CD4-positive, alpha-beta T cell treated with Interleukin-17A for 4 hours (primary cell): ENCODE results near the gene KCNJ6.

Experiments
- DNase-seq: peaks from one replicate; pipeline ENCODE4 v3.0.0-alpha.2; 2020; ENCODE audit warnings: mixed read lengths

KCNJ6 gene

DNA sequence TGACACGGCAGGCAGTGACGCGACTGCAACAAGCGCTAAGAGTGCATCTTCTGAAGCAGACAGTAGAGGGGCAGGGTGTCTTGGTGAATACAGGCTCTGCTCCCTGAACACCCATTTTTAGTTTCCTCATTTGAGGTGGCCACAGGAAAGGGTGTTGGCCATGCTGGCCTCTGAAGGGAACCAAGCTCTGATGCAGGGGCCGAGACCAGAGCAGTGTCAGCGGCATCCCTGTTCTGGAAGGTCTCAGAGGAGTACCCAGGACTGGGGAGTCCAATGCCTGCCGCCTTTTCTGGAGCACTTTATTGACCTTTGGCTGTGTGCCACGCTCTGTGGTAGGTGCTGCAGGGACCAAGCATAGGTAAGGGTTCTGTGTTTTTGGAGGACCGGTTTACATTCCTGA, 100.4 kb downstream of the KCNJ6 start:
- DNase-seq: no peak

DNA sequence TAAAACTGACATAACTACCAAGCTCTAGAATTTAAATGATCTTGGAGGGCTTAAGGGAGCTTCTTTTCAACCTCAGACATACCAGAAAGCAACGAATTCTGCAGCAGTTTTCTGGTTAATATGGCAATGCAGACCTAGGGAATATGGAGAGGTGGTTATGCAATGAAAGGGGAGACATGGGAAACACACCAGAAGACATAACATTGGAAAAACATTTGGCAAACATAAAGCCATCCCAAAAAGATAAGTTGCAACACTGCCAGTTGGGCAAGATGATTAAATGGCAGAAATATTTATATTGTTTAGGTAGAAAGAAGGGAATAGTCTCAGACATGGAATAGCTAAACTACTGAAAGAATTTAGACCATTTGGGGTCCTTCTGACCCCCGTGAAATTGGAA, 104.5 kb downstream of the KCNJ6 start:
- no peak for DNase-seq

DNA sequence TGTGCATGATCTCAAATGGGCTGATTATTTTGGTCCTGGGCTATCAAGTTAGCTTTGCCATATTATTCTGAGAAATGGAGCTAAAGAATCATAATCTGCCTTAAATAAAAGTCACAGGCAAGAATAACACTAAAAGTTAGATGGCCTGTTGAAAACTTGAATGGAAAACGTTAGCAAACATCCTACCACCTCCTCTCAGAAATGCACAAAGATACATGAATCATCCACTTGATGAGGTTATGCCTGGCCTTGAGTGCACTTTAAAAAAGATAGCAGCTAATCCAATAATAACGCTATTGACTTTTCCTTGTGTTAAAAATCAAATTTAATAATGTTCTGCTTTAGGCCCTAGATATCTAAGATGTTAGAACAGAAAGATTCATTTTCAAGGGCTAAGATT, 108.0 kb downstream of the KCNJ6 start:
- DNase-seq: no peak

DNA sequence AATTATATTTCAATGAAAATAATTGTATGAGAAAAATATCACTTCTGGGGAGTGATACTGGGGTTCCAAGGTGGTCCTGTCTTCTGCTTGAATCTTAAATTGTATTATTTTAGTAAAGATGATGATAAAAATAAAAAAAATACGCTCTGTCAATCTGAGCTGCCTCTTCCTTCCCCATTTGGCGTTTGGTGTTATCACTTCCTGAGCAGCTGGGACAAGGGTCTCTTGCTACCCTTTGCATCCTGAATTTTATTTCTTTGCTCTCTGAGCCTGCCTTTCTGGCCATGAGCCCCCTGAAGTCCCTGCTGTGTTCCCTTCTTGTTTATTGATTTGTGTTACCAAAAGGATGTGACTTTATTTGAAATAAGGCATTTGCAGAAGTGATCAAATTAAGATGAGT, 111.0 kb downstream of the KCNJ6 start:
- DNase-seq: no peak

DNA sequence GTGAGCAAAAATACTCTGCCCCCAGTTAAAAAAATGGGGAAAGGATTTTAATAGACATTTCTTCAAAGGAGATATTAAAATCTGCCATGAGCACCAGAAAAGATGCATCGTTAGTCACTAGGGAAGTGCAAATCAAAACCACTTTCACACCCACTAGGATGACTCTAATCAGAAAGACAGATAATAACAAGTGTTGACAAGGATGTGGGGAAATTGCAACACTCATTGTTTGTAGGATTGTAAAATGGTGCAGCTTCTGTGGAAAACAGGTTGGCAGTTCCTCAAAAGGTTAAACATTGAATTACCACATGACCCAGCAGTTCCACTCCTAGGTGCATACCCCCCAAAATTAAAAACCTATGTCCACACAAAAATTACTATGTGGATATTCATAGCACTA, 112.3 kb downstream of the KCNJ6 start:
- no peak for DNase-seq

DNA sequence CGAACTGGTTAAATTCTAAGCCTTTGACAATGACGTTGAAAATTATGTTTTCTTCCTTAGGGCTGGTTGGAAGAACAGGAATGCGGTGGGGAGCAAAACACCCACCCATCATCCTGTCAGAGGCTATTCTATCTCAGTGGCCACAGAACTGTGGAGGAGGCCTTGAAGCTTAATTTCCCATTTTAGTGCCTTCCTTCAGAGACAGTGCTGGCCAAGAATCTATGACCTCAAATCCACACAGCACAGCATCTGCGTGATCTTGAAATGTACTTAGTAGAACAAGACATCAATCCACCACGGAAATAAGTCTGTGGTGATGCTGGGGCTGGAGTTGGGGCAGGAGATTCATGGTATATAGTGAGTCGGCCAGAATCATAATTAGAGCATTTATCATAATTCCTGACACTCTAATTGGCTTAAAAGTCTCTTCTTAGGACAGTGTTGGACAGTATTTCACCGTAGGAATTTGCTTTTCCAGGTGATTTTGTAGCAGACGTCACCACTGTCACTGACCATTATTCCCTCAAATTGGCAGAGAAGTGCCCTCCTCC, 113.1 kb downstream of the KCNJ6 start:
- no peak for DNase-seq

DNA sequence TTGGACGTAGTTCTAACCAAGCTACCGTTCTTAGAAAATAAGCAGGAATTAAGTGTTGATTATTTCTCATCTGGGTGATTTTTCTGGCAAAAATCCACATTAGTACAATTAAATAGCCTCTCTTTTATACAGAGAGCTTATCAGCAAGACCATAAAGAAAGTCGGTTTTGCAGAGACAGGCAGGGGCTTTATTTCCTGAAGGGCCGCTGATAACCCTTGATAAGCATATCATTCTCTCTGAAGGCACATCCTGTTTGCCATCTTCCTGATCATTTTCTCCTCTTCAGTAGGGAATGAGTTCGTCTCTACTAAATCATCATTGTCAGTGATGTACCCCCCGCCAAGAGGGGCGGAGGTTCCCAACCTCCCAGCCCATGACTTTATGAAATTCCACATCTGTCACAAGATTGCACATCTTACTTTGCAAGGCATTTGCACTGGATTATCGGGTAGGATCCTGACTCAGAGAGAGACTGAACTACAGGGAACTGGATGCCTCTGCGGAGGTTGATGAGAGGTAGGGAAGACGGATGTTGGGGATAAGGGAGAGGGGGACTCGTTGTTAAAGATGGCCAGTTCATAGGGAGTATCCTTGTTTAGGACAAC, 115.7 kb downstream of the KCNJ6 start:
- DNase-seq: no peak

DNA sequence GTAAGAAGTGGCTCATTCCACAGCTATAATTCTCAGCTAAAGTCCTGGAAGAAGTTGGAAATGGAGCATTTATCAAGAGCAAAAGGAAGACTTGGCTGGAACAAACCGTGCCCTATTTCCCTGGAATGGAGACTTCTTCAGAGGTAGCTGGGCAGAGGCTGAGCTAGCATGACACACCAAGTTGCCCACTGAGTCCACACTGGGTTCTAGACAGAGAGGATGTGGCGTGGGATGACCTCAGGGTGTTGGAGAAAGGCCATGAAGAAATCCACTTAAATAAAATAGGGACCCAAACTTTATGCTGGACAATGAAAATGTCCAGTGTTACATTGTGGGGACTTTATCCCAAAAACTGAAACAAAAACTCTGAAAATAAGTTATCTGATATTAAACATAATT, 116.2 kb downstream of the KCNJ6 start:
- no peak for DNase-seq

DNA sequence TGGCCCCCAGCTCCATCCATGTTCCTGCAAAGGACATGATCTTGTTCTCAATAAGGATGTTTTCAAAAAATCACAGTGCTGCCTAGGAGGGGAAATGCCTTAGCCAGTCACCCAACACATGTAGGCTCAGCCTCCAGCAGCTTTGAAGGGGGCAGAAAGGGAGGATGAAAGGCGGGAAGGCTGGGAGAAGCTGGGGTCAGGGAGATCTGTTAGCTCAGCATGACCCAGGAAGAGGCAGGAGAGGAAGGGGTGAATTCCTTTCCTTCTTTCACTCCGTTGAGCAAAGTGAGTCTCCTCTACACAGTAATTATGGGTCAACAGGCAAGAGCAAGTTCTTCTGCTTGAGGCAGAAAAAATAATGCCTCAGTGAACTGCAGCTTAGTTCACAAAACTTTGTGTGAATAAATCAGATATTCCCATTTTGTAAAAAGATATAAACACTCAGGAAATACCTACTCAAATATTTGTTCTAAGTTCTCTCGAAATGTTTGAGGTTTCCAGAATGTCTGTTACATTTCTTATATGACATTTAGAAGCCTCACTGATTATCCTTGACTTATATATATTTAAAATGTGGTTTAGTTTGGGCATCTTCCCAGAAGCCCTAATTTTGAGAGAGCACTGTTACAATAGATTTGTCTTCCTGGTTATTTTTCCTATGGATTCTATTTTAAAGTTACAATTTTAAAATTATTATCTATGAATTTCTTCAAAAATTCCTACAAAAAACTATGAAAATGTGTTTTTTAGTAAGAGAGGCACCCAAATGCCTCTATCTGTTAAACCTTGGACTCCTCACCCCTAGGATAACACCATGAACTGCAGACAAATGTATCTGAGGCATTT, 116.8 kb downstream of the KCNJ6 start:
- DNase-seq: no peak

DNA sequence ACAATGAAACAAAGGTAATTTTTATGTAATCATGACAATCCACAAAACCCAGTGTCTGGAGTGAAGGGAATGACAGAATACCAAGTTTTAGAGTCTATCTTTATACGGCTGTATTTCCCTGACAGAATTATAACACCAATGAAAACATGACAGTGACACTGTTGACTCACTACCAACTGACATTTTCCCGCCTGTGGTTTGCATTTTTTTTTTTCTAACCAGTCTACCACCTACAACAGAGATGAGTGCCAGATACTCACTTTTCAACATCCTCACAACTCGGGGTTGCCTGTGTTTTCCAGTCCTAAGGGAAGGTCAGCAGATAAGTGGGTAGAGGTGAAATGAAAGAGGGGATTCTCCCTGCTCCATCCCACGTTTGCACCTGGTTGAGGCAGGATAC, 118.9 kb downstream of the KCNJ6 start:
- no peak for DNase-seq

DNA sequence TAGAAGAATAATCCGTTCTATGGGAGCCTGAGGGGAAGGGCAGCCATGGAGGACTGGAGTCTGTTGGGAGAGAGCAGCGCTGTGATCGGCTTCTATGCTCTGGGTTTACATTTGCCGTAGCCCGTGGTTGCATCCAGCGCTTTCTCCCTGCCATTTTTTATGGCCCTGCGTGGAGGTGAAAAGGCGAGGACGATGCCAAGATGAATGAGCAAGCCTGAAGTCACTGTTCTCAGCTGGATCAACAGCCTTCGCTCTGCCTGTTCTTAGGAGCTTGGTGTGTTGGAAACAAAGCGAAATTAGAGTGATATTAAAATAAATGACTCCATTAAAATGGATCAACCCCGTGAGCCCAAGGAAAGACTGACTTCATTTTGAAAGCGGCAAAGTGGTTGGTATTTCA, 120.2 kb downstream of the KCNJ6 start:
- DNase-seq: no peak

DNA sequence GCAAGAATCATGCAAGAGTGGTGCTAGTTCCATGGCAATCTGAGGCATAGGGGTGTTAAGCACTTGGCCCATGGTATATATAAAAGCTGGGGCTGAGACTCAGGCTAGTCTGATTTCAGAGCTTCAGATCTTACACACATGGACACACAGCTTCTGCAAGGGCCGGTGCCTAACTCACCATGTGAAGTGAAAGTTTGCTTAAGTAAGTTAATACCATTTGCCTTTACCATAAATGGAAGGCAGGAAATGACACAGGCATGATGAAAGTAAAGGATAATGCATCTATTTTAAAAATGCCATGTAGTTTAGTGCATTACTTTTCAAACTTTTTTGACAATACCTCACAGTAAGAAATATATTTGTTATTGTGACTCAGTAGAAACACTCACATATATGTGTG, 122.6 kb downstream of the KCNJ6 start:
- no peak for DNase-seq

DNA sequence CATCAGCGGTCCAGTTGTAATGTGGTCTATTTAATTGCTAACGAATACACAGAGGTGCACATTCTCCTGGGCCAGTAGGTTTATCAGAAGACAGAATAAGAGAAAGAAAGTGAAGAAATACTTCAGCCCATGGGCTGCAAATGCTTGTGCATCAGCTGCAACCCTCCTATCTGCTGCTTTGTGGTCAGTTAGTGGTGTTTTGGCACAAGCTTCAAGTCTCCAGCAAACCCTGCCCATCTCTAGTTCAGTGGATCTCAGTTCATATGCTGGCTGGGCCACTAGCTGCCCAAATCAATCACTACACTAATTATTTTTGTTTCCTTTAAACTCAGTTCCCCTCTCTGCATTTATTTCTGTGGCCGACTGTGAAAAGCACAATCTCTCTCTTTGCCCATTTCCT, 124.2 kb downstream of the KCNJ6 start:
- DNase-seq: no peak

DNA sequence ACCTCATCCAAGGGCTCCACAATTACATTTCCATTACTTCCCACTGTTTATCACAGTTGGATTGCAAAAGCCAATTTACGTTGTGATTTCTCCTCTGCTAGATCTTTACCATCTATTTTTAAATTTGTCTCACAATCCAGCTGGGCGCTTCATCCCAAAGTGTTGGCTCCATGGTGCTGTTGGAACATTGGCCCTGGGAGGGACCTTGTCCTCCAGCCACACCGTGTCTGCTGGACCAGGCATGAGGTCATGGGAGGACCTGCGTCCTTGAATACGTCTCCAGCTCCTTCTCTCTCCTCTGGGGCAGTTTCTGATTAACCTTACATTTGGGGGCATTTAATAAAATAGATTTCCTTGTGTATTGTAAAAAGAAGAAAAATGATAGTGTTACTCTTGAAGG, 125.4 kb downstream of the KCNJ6 start:
- no peak for DNase-seq

DNA sequence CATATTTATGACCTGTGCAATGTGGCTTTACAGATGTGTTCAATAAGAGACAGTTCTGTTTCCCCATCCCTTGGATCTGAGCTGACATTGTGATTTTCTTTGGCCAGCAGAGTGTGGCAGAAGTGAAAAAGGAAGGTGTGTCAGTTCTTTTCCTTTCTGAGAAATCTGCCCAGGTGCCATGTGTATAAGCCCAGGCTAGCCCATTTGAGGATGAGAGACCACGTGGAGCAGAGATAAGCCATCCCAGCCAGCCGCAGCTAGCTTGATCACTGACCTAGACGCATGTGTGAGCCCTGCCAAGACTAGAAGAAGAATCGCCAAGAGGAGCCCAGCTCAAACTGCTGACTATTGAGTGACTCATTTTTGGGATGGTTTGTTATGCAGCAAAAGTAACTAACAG, 127.8 kb downstream of the KCNJ6 start:
- no peak for DNase-seq

DNA sequence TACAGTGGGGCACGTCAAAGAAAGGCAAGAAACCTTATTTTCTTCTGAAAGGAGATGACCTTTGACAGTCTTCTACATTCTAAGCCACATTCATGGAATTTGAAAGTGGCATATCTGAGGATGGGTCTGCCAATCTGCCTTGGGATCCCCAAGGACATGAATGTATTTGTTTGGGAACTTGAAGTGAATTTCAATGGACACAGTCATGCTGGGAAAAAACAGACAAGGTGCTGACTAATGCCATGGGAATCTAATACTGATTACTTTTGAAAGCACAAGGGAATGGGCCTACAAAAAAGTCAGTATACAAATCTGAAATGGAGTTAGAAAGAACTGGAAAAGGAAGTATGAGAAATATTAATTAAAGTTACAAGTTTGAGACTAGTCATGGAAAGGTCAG, 128.8 kb downstream of the KCNJ6 start:
- no peak for DNase-seq

DNA sequence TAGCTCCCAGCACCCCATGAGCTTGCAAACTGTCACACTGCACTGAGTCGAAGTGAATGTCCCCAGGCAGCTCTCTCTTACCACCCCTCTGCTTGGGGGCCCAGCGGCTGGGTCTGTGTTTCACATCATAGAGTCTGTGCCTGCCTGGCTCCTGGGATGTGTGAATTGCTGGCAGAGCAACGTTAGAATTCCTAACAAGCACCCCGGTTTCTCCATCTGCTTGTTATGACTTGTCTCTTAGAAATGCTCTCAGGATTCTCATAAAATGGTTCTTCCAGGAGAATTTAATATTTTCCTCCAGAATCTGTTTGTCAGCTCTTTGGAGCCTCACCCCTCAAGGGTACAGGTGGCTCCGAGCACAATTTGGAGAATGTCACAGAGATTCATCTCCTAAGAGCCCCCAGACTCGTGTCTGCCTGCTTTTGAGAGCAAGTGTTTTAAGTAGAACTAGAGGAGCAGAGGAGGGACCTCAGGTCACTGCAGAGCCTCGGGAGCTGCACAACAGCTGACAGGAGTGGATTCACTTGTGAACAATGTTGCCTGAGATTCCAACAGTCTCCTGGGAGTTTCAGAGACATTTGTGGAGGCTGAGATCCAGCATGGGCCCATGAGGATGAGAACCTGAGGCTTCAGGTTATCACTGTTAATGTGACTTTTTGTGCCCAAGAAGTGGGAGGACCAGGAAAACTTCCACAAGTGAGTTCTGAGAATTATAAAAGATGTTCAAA, 131.5 kb downstream of the KCNJ6 start:
- no peak for DNase-seq

DNA sequence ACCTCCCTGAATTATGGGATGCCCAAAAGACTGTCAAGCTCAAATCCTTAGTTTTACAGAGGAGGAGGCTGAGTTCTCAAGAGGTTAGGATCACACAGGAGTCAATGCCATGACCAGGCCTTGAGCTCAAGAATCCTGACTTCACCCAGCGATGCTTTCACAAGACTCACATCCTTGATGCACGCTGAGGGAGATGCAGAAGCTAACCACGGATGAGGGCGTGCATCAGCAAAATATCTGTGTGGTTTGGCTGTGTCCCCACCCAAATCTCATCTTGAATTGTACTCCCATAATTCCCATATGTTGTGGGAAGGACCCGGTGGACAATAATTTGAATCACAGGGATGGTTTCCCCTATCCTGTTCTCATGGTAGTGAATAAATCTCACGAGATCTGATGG, 133.2 kb downstream of the KCNJ6 start:
- DNase-seq: no peak

DNA sequence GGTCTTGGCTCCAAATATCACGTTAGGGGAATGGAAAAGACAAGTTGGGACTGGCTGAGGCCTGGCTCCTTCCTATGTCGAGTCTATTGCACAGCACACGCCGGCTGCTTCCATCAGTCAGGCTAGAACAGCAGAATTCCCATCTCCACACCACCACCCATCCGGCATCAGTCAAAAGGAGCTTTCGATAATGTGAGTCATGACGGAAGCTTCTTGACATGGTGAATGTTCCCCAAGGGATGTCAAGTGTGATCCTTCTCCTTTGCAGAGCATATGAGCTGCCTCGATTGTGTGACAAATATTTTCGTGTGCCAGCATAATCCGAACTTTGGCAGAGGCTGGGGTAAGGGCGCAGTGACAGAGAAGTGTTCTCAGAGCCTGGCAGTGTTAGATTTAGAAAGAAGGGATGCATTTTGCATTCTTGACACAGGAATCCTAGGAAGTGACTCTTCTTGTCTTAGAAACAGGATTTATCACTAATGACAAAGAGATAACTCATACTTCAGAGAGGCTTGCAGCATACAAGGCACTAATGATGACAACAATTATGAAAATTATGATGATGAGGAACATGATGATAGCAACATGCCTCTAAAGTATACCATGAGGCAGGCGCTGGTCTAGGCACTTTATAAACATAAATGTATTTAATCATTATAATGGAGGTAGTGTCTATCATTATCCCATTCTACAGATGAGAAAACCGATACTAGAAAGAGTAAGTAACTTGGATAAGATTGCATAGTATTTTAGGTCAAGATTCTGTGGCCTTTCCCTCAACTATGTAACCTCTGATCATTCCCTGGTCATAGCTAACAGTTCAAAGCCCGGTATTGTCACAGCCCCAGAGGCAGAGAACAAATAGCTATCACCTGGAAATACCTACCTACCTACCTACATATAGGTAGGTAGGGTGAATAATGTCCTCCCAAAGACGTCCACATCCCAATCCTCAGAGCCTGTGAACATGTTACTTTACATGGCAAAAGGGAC, 135.0 kb downstream of the KCNJ6 start:
- DNase-seq: no peak

DNA sequence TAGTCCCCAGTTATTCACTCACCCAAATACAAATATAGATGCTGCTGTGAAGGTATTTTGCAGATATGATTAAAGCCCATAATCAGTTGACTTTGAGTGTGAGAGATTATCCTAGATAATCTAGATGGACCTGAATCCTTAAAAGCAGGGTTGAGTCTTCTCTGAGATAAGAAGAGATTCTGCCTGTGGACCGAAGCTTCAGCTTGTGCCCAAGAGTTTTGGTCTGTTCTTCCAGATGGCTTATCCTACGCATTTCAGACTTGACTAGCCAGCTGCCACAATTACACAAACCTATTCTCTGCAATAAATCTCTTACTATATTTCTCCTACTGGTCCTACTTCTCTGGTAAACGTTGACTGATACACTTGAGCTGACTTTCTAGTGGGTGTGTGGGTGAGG, 145.1 kb downstream of the KCNJ6 start:
- DNase-seq: no peak

DNA sequence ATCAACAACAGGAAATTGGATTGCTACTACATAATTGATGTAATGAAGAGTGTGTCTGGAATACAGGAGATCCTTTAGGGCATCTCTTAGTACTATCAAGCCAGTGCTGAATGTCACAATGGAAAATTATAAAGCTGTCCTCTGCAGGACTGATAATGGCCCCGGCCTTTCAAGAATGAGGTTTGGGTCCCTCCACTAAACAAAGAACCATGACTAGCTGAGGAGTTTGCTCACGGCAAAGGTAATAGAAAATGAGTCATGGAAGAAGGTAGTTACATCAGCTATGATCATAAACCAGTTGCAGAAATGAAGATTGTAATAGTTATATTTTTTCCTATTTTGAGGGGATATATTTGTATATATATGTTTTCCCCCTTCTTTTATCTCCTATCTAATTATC, 145.8 kb downstream of the KCNJ6 start:
- DNase-seq: no peak

DNA sequence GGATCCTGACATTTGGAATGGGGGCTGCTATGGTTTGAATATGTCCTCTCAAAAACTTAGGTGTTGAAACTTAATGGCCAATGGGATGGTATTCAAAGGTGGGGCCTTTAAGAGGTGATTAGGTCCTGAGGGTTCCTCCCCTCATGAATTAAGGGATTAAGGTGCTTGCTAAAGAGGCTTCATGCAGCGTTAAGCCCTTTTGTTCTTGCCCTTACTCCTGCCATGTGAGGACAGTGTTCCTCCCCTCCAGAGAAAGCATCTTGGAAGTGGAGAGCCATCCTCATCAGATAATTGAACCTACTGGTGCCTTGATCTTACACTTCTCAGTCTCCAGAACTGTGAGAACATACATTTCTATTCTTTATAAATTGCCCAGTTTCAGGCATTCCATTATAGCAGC, 146.6 kb downstream of the KCNJ6 start:
- DNase-seq: no peak

DNA sequence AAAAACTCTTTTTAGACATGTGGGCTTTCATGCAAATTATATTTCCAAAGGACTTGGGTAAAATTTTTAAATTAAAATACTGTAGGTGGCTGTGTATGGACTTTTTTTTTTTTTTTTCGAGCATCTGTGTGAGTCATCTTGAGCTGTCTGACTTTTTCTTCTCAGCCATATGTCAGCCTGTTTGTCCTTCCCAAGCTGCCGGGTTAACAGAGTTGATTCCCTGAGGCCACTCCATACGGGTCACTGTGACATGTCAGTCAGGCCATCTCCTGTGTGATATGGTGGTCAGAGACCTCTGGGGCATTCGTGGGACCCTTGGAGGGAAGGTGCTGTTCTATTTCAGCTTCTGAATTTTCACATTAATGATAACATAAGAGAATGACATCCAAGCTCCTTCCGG, 148.3 kb downstream of the KCNJ6 start:
- DNase-seq: no peak
